ENCODE results near the gene PLB1. TPM values are rescaled to one million over a fixed set of nuclear protein-coding genes. Genes with fewer than 3 reads are reported as not detected.

PLB1 gene
- total and polyA plus RNA-seq, 8 donors = 0.45 to 18.8 (median 3.4) TPM

- H3K27ac ChIP-seq = peak overlapping the region in 1 of 5 donors; percentile 76
- intact Hi-C loops (cut with DNase I; ENCODE audit: low total_unique reads) = no loop called here
- no peaks in the 10 kb centered on the region for H3K36me3 ChIP-seq
- no peak for DNase-seq
- no peaks in the 10 kb centered on the region for H3K9me3 ChIP-seq
- TF ChIP-seq POLR2A (IDR thresholded peaks at IDR 0.05) (no peak), EP300 (IDR thresholded peaks at IDR 0.05) (no peak), POLR2AphosphoS5 (IDR thresholded peaks at IDR 0.05) (no peak), CTCF (IDR thresholded peaks at IDR 0.05) (no peak)
- WGBS, 5 donors = 86 to 95% (median 91%) methylated on average over 13 of the region's 13 CpGs
- H3K4me1 ChIP-seq = peaks cover 21 to 54% (median 36%) of the 10 kb centered on the region in 4 donors
- no peaks in the 10 kb centered on the region for H3K27me3 ChIP-seq
- H3K4me3 ChIP-seq = no peak overlapping the region
Observed at GRCh38 chr2:28684142-28684858, 188.4 kb downstream of the PLB1 start.

GRCh38 chr2:28687171-28687570 lies 191.3 kb downstream of the PLB1 start:
- H3K4me1 ChIP-seq = peaks cover 15 to 37% (median 24%) of the 10 kb centered on the region in 4 donors
- H3K36me3 ChIP-seq = no peaks in the 10 kb centered on the region
- H3K4me3 ChIP-seq = no peak overlapping the region
- intact Hi-C loops (cut with DNase I; ENCODE audit: low total_unique reads) = no loop called here
- no peak overlapping the region for H3K27ac ChIP-seq
- DNase-seq = no peak
- no peak for TF ChIP-seq CTCF (IDR thresholded peaks at IDR 0.05)
- no peak for TF ChIP-seq POLR2AphosphoS5 (IDR thresholded peaks at IDR 0.05)
- TF ChIP-seq POLR2A (IDR thresholded peaks at IDR 0.05) = no peak
- TF ChIP-seq EP300 (IDR thresholded peaks at IDR 0.05) = no peak
- no peaks in the 10 kb centered on the region for H3K9me3 ChIP-seq
- no peaks in the 10 kb centered on the region for H3K27me3 ChIP-seq

- Histone ChIP-seq H3K27ac (no peak overlapping the region), H3K9me3 (no peaks in the 10 kb centered on the region), H3K27me3 (no peaks in the 10 kb centered on the region), H3K4me1 (peaks cover 12 to 34% (median 24%) of the 10 kb centered on the region in 4 donors), H3K36me3 (no peaks in the 10 kb centered on the region), H3K4me3 (no peak overlapping the region)
- no peak for TF ChIP-seq POLR2AphosphoS5 (IDR thresholded peaks at IDR 0.05)
- no peak for TF ChIP-seq POLR2A (IDR thresholded peaks at IDR 0.05)
- no peak for TF ChIP-seq CTCF (IDR thresholded peaks at IDR 0.05)
- no peak for TF ChIP-seq EP300 (IDR thresholded peaks at IDR 0.05)
- intact Hi-C loops (cut with DNase I; ENCODE audit: low total_unique reads) = no loop called here
- no peak for DNase-seq
- 86 to 93% (median 89%) methylated on average over 7 of the region's 7 CpGs for WGBS, 5 donors
Observed at GRCh38 chr2:28687640-28688385, 192.0 kb downstream of the PLB1 start.

GRCh38 chr2:28688818-28689217 lies 193.0 kb downstream of the PLB1 start:
- intact Hi-C loops (cut with DNase I; ENCODE audit: low total_unique reads) = no loop called here
- no peaks in the 10 kb centered on the region for H3K36me3 ChIP-seq
- peaks cover 2 to 24% (median 14%) of the 10 kb centered on the region in 4 donors for H3K4me1 ChIP-seq
- no peaks in the 10 kb centered on the region for H3K27me3 ChIP-seq
- DNase-seq = no peak
- WGBS, 5 donors = 77 to 94% (median 86%) methylated on average over 2 of the region's 2 CpGs
- H3K4me3 ChIP-seq = no peak overlapping the region
- TF ChIP-seq EP300 (IDR thresholded peaks at IDR 0.05) (no peak), CTCF (IDR thresholded peaks at IDR 0.05) (no peak), POLR2AphosphoS5 (IDR thresholded peaks at IDR 0.05) (no peak)
- H3K27ac ChIP-seq = no peak overlapping the region
- no peaks in the 10 kb centered on the region for H3K9me3 ChIP-seq

Measured in stomach (tissue), 9 donors.